ENCODE data around the gene SLAIN1. TPM values are rescaled to one million over a fixed set of nuclear protein-coding genes. Genes with fewer than 3 reads are reported as not detected.

Gene SLAIN1
- total RNA-seq, 2 experiments from 2014 or later: 16.4 to 31.7 TPM

DNA sequence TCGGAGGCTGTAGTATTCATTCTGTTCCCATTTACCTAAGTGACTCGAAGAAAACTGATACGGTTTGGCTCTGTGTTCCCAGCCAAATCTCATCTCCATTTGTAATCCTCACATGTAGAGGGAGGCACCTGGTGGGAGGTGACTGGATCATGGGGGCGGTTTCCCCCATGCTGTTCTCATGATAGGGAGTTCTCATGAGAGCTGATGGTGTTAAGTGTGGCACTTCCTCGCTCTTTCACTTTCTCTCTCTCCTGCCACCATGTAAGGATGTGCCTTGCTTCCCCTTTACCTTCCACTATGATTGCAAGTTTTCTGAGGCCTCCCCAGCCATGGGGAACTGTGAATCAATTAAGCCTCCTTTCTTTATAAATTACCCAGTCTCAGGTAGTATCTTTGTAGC lies 23.5 kb downstream of the SLAIN1 start:
- peaks cover 14% of the 10 kb centered on the region for H3K4me1 ChIP-seq (ENCODE audit: insufficient read depth, low read length, poor library complexity, severe bottlenecking)
- CTCF ChIA-PET (ENCODE audit: unreplicated experiment): no interaction called here
- no peaks in the 10 kb centered on the region for H4K20me1 ChIP-seq (ENCODE audit: insufficient read depth, low read length)
- TF ChIP-seq EZH2phosphoT487 (IDR thresholded peaks at IDR 0.05; ENCODE audit: borderline replicate concordance, low read depth, low read length): no peak
- TF ChIP-seq, protein P1, sequence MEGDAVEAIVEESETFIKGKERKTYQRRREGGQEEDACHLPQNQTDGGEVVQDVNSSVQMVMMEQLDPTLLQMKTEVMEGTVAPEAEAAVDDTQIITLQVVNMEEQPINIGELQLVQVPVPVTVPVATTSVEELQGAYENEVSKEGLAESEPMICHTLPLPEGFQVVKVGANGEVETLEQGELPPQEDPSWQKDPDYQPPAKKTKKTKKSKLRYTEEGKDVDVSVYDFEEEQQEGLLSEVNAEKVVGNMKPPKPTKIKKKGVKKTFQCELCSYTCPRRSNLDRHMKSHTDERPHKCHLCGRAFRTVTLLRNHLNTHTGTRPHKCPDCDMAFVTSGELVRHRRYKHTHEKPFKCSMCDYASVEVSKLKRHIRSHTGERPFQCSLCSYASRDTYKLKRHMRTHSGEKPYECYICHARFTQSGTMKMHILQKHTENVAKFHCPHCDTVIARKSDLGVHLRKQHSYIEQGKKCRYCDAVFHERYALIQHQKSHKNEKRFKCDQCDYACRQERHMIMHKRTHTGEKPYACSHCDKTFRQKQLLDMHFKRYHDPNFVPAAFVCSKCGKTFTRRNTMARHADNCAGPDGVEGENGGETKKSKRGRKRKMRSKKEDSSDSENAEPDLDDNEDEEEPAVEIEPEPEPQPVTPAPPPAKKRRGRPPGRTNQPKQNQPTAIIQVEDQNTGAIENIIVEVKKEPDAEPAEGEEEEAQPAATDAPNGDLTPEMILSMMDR (conservative IDR thresholded peaks at IDR 0.05; ENCODE audit: low read length): no peak
- no peaks in the 10 kb centered on the region; the same call in 1 of the 2 replicates for H3K79me2 ChIP-seq (ENCODE audit: insufficient read depth, low read depth, low read length)
- no TSS peak for BruUV-seq (replicated peaks)
- no peak overlapping the region for H3K4me3 ChIP-seq (ENCODE audit: low read depth, low read length, poor library complexity, severe bottlenecking)
- intact Hi-C loops (cut with micrococcal nuclease; ENCODE audit: unreplicated experiment): no loop called here
- H3K36me3 ChIP-seq (ENCODE audit: insufficient read depth, low read length): peaks cover 37% of the 10 kb centered on the region
- POLR2A ChIA-PET: interaction anchor here (0.6 kb wide), 1 partner anchor 1284 kb away, joined by 3 read pairs; no protein-coding TSS in a partner anchor
- no peaks in the 10 kb centered on the region for H3K9me3 ChIP-seq (ENCODE audit: low read length)
- H3K27ac ChIP-seq (ENCODE audit: low read depth, low read length, poor library complexity, severe bottlenecking): no peak overlapping the region
- H3K4me2 ChIP-seq (ENCODE audit: low read length): no peak overlapping the region
- no peak overlapping the region for H2AFZ ChIP-seq (ENCODE audit: low read length)
- DNase-seq (ENCODE audit: low spot score): no peak
- H3K9me2 ChIP-seq (ENCODE audit: insufficient read depth, low read length): no peaks in the 10 kb centered on the region

DNA sequence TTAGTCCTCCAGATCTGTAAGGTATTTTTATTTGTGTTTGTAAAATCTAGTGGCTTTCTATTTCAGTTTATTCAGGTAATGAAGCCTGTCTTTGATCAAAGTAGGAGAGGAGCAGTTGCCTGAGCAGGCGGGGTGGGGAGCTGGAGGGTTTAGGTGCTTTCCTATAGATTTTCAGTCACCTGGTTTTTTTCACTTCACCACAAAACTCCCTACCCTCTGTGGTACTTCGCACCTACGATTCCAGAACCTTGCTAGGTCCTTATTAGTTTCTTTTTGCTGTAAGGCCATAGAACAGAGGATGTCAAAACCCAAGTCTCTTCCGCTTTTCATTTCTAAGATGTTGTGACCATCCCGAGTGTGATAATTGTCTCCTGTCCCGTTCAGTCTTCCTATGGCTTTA lies 26.6 kb downstream of the SLAIN1 start:
- Histone ChIP-seq H3K36me3 (ENCODE audit: insufficient read depth, low read length) (peaks cover 37% of the 10 kb centered on the region), H3K27ac (ENCODE audit: low read depth, low read length, poor library complexity, severe bottlenecking) (no peak overlapping the region), H2AFZ (ENCODE audit: low read length) (no peak overlapping the region), H3K4me1 (ENCODE audit: insufficient read depth, low read length, poor library complexity, severe bottlenecking) (peaks cover 7% of the 10 kb centered on the region), H3K4me3 (ENCODE audit: low read depth, low read length, poor library complexity, severe bottlenecking) (no peak overlapping the region), H4K20me1 (ENCODE audit: insufficient read depth, low read length) (no peaks in the 10 kb centered on the region), H3K79me2 (ENCODE audit: insufficient read depth, low read depth, low read length) (no peaks in the 10 kb centered on the region), H3K9me2 (ENCODE audit: insufficient read depth, low read length) (no peaks in the 10 kb centered on the region), H3K9me3 (ENCODE audit: low read length) (no peaks in the 10 kb centered on the region), H3K4me2 (ENCODE audit: low read length) (no peak overlapping the region)
- DNase-seq (ENCODE audit: low spot score): no peak
- no TSS peak for BruUV-seq (replicated peaks)
- POLR2A ChIA-PET: no interaction called here
- intact Hi-C loops (cut with micrococcal nuclease; ENCODE audit: unreplicated experiment): no loop called here
- CTCF ChIA-PET (ENCODE audit: unreplicated experiment): no interaction called here
- no peak for TF ChIP-seq EZH2phosphoT487 (IDR thresholded peaks at IDR 0.05; ENCODE audit: borderline replicate concordance, low read depth, low read length)
- TF ChIP-seq, protein P1 (conservative IDR thresholded peaks at IDR 0.05; ENCODE audit: low read length): no peak

DNA sequence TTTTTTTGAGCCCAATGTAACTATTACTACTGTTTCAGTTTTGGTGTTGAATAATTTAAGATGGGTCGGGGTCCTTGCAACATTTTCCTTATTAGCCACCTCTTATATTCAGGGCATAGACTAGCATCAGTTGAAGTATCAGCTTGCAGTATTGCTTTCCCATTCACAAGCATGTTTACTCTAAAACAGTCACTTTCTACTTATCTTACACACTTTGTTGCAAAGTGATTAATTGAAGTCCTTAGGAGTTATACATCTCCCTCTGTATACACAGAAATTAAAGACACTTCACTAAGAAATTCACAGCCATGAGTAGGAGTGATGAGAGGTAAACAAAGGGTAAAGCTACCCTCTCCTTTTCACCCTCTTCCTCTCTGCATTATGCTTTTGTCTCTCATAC lies 27.6 kb downstream of the SLAIN1 start:
- DNase-seq (ENCODE audit: low spot score): no peak
- no peak overlapping the region for H3K27ac ChIP-seq (ENCODE audit: low read depth, low read length, poor library complexity, severe bottlenecking)
- no peak overlapping the region for H2AFZ ChIP-seq (ENCODE audit: low read length)
- peaks cover 37% of the 10 kb centered on the region for H3K36me3 ChIP-seq (ENCODE audit: insufficient read depth, low read length)
- no peak overlapping the region for H3K4me3 ChIP-seq (ENCODE audit: low read depth, low read length, poor library complexity, severe bottlenecking)
- no peaks in the 10 kb centered on the region for H3K79me2 ChIP-seq (ENCODE audit: insufficient read depth, low read depth, low read length)
- H3K9me3 ChIP-seq (ENCODE audit: low read length): no peaks in the 10 kb centered on the region
- no peaks in the 10 kb centered on the region for H3K9me2 ChIP-seq (ENCODE audit: insufficient read depth, low read length)
- ChIA-PET CTCF (ENCODE audit: unreplicated experiment) (no interaction called here), POLR2A (interaction anchor here (0.6 to 1.4 kb wide), 3 partner anchors 10 to 181 kb away, joined by 3 read pairs; no protein-coding TSS in a partner anchor)
- intact Hi-C loops (cut with micrococcal nuclease; ENCODE audit: unreplicated experiment): no loop called here
- H4K20me1 ChIP-seq (ENCODE audit: insufficient read depth, low read length): no peaks in the 10 kb centered on the region
- no TSS peak for BruUV-seq (replicated peaks)
- no peak overlapping the region for H3K4me2 ChIP-seq (ENCODE audit: low read length)
- no peak for TF ChIP-seq EZH2phosphoT487 (IDR thresholded peaks at IDR 0.05; ENCODE audit: borderline replicate concordance, low read depth, low read length)
- no peaks in the 10 kb centered on the region for H3K4me1 ChIP-seq (ENCODE audit: insufficient read depth, low read length, poor library complexity, severe bottlenecking)

Data from OCI-LY7 (cell line).